ELR (cell line): ENCODE measurements around the gene CELSR2.
"Not testable (repeated sequence)": the region's sequence is repeated elsewhere in the genome, so short reads cannot be mapped to it uniquely, and the experiment has no call there.

Source experiments
- DNase-seq: peaks from one replicate; pipeline ENCODE4 v3.0.0-alpha.2; 2015; ENCODE audit warnings: low read depth

CELSR2 gene

DNA sequence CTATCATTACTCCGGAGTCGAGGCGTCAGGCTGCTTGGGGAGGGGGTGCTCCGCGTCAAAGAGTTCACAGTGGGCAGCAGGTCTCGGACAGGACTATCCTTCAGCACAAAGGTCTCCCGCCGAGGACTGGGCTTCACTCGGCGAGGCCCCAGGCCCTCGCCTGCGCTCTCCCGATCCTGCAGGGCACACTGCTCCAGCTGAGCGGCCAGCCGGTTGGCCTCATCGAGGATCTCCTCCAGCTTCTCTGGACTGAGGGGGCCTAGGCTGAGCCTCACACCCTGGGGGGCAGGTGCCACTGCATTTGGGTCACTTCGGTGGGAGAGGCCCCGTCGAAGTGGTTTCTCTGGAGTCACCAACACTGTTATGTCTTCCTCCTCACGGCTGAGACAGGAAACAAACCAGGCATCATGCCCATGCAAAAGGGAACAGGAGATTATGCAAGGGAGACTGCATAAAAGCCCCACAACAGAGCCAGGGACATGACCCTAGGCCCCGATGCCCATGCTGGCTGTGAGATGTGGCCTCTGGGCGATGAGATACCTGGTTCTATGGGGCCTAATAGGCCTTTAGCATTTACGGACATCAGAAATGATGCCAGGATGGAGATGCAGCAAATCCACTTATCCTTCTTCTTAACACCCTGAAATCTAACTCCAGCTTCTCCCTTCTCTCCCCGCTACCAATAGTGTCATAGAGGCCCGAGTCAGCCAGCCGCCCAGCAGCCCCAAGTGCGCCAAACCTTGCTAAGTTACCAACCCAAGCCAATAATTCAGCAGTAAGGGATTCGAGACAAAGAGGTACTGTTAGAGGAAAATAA is 32.5 kb downstream of the CELSR2 start:
- DNase-seq = peak; percentile 29

DNA sequence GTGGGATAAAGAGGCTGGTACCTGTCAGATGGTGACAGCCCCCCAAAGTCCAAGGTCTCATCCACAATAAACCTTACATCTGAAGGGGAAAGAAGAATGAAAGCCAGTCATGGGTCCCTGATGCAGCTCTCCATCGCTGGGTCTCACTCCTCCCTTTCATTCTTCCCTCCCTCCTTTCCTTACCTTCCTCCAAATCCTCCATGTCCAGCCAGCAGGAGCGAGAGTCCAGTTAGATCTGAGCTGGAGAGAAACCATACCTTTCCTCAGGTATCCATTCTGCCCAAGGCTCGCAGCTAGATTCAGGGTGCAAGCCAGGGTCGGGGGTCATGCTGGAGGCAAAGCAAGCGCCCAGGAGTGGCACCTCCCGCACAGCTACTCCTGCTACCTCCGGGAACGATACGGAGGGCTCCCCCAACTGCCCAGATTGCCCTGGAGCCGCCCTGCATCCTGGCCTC is 33.2 kb downstream of the CELSR2 start:
- DNase-seq = no peak

DNA sequence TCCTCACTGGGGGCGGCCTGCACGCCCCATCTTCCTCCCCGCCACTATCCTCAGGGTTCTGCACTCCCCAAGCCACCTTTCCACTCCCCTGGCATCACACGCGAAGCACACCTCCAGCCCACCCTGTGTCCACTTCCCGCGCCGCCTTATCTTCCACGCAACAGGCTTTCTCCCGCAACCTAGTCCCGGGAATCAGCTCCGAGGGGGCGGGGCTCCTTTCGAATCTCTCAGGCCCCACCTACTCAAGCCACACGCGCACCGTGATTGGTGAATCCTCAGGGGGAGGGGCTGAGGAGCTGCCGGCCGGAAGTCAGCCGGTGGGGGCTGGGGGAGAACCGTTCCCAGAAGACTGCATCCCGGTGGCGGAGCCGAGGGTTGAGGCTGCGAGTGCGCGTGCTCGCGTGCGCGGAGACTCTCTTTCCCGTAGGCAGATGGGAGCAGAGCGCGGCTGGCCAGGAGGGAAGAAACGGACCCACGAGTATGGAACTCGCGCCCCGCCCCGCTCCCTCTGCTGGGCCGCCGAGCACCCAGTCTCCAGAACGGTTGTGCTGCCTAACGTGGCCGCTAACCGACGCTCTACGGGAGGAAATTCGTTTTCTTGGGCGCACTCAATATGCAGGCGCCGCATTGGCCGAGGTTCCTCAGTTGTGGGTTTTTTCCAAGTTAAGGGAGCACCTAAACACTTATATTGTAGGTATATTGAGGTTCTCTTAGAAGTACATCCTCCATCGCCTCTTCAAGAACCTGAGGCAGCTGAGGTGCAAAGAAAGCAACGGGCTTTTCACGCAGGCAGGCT is 33.8 kb downstream of the CELSR2 start, which contains the start of gene PSRC1:
PSRC1 (minus strand) TSS at position 194 of the 796 bp plus-strand sequence.
- DNase-seq = peak; percentile 97

DNA sequence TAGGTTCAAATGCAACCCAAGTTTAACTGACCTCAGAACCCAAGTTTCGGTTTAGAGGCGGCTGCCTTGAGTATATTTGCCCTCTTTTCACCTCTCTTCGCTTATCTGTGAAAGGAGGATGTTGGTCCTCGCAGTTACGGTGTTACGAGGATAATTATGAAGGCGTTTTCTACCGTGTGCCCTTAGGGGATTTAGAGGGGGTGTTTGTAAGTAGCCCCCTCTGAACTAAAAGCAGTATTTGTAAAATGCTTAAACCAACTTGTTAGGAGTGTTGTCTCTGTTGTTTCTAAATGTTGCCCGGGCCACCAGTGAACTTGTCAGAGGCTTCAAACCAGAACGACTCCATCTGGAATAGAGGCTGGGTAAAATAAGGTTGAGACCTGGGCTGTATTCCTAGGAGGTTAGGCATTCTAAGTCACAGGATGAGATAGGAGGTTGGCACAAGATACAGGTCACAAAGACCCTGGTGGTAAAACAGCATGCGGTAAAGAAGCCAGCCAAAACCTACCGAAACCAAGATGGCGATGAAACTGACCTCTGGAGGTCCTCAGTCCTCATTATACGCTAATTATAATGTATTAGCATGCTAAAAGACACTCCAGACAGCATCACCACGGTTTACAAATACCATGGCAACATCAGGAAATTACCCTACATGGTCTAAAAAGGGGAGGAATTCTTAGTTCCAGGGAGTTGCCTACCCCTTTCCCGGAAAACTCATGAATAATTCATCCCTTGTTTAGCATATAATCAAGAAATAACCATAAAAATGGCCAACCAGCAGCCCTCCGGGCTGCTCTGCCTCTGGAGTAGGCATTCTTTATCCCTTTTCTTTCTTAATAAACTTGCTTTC is 34.6 kb downstream of the CELSR2 start:
- DNase-seq = no peak

DNA sequence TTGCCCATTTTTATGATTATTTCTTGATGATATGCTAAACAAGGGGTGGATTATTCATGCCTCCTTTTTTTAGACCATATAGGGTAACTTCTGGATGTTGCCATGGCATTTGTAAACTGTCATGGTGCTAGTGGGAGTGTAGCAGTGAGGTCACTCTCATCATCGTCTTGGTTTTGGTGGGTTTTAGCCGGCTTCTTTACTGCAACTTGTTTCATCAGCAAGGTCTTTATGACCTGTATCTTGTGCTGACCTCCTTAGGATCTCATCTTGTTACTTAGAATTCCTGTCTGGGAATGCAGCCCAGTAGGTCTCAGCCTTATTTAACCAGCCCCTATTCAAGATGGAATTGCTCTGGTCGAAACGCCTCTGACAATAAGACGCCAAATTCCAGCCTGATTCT is 37.4 kb downstream of the CELSR2 start:
- DNase-seq = not testable (repeated sequence)

DNA sequence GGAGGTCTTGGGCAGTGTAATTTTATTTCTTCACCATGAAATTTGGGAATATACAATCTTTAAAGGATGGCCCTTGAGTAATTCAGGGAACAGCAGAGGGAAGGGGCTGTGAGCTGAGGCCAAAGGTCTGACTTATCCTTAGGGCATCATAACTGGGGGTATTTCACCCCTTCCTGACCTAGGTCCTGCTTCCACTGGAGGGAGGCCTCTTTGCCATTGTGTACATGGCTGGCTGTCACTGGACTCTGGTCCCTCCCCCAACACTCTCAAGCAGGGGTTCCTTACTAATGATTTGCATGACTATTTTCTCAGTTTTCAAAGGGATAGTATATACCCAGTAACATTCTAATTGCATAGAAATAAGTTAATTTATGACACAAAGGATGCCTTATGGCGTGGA is 40.8 kb downstream of the CELSR2 start:
- DNase-seq = no peak

DNA sequence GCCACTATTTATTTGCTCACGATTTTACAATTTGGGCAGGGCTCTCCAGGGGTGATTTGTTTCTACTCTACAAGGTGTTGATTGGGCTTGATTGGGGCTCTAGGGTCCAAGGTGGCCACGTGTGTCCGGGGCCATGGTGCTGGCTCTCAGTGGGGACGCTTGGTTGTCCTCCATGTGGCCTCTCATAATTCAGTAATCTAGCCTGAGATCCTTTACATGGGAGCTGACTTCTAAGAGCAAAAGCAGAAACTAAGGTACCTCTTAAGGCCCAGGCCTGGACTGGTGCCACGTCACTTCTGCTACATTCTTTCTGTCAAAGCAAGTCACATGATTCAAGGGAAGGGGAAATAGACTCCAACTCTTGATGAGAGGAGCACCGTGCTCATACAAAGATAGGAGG is 41.7 kb downstream of the CELSR2 start:
- no peak for DNase-seq

DNA sequence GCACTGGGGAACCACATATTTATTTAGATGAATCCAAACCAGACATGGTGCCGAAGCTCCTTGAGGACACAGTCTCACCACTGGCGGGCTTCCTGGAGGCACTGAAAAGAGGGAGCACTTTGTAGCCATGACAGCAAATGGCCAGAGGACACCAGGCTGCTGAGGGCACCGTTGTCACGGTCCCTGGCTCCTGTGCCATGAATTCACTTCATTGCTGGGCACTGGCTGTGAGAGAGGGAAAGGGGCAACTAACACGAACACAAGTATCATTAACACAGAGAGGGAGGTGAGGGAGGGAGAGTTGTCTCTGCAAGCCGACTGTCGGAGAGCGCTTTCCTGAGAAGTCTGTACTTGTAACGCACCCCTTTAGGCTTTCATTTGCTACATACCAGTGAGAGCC is 43.0 kb downstream of the CELSR2 start:
- DNase-seq = no peak

DNA sequence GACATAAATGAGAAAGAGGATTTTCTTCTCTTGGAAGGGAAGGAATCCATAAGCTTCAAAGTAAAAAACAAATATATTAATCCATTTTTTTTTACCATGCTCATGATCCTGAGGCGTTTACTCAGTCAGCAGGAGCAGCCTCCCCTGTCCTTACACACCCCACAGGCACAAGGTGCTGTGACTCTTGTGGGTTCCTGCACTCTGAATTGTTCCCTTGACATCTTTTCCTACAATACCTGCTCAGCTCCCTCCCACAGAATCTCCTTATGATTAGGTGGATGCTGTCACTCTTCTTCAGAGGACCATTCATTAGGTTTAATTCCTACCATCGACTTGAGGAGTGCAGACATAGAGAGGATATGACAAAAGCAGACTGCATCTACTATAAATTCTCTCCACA is 43.7 kb downstream of the CELSR2 start:
- no peak for DNase-seq

DNA sequence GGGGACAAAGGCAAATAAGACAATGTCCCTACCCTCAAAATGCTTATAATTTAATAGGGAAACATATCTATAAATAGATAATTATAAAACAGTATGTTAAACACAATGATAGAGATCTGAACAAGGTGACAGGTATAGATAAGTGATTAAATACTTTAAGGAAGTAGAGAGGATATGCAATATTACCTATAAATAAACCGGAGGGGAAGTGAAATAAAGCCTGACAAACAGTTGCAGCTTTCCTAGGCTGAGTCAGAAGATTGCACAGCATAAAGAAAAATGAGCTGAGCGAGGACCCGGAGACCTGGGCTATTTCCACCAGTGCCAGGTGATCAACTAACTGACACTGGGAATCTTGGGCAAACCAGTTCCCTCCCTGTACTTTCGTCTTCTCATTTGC is 45.1 kb downstream of the CELSR2 start:
- no peak for DNase-seq

DNA sequence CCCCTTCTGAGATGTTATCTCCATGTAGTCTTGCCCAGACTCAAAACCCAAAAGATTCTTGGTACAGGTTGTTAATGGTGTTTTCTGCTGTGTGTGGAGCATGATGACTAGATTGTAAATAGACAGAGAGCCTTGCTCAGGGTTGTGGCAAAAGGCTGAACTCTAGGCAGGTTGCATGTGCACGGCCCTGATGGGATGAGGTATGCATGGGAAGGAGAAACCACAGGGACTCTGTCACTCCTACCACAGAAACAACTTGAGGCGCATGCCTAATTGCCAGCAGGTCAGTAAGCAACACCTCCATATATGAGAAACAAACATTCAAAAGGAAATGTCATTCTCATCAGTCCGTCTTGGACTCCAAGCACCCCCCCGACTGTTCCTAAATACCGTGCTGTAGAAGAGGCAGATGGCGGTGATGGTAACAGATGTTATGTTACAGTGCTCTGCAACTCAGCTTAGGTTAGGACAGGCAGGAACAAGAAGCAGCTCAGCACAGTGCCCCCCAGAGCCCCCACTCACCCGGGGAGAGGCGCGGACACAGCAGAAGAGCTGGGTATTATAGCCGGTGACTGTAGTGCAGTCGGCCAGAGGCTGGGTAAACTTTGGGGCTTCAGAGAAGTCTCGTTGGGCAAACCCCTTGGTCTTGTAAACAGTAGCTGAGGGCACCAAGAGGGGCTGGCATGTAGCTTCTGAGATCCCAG is 46.5 kb downstream of the CELSR2 start:
- DNase-seq = no peak

DNA sequence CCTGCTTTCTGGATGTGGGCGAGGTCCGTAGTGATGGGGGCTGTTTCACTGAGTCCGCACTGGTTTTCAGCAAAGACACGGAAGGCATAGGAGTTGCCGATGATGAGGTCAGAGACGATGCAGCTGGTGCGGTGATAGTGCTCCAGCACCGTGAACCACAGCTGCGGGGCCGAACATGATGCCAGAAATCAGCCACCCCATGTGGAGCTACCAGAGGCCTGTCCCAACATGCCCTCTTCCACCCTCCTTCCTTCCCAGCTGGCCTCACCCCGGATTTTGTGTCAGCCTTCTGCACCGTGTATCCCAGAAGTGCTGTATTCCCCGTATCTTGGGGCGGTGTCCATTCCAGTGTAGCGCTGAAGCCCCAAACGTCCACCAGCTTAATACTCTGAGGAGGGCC is 47.4 kb downstream of the CELSR2 start:
- no peak for DNase-seq

DNA sequence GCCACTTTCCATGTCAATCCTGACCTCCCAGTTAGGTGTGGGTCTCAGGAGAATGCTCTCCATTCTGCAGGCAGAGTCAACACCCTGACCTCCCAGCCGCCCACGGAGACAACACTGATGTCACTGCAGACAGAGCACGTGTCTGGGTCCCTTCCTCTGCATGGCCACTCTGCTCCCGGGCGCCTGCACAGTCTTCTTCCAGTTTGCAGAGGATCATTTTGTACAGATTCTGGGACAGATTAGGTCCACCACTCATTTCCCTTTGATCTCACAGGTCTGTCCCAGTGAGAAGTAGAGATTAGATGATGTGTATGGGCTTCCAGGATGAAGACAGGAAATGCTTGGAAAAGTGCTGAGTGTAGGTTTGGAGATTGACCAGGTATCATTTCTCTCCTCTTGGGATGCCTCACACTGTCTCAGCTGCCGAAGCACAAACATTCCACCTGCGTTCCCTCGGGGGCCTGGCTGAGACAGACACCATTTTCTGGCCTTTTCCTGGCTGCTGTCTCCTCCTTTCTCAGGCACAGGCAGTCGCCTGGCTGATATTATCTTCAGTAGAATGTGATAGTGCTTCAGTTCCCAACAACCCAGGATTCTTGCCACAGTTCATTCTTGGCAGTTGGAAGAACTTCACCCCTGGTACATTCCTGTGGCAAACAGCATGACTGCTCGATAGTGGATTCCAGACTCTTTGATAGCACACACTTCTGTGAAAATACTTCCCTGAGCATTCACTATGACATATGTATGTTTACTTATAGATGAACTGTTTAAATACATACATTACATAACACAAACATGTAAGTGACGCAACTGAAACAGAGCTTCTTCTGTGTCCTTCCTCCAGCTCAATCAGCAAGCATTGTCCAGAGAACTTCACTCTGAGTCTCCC is 49.6 kb downstream of the CELSR2 start:
- DNase-seq = peak; percentile 64

DNA sequence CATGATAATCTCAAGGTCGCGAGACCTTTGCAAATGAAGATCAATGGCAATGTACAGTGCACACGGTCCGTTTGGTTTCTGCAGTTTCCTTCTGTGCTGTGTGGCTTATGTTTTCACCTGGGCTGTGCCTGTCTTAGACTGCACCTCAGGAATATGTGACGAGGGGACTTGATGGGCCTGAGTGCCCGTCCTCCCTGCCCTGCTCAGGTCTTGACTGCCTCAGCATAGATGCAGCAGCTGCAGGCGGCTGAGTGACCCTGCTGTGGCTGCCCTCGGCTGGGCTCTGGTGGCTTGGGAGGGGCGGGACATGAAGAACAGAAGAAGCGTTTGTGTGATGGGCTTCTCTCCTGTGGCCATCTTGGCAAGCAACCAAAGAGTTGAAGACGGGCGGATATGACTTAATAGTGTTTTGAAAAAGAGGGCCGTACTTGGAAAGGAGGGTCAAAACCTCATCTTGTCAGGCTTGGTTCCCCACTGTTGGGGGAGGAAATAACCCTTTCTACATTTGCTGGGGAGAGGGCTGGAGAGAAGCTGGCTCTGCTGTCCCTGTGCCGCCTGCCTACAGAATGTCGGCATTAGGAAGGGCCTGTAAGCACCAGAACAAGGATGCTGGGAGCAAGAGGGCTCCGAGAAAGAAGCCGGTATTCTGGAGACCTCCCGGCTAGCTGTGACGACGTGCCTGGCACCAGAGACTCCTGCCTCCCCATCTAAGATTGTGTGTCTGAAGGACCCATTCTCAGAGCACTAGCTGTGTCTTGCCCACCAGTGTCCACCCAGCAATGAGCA is 50.4 kb downstream of the CELSR2 start:
- DNase-seq = peak; percentile 15

DNA sequence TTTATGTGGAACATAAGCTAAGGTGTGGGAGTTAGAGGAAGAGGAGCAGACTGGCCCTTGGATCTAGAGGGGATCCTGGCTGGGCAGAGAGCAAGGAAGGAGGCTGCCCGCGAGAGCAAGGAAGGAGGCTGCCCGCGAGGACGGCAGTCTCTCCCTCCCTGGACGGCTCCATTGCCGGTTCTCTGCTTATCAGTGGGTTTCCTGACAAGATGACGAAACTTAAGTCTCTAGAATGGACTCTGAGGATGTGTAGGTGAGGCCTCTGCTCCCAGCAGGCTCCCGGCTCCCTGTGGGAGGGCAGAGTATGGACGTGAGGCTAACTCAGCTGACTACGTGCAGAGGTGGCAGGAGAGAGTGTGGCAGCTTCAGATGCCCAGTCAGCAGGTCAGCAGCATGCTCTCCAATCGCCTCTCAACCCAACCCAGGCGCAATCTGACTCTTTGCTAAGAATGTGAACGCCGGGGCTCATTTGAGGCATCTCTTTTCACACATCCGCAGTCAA is 51.4 kb downstream of the CELSR2 start:
- DNase-seq = no peak

DNA sequence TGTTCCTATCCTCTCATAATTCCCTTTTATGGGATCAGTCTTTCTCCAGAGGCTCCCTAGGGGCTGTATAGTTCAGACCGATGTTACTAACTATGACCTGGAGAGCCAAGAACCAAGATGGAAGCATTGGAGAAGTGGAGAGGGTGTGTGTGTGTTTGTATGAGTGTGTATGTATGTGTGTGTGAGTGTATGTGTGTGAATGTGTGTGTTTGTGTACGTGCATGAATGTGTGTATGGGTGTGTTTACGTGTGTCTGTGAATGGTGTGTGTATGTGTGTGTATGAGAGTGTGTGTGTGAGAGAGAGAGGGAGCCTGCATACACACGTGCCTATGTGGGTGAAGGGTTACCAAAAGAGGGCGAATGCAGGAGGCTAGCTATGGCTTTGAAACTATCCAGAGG is 52.5 kb downstream of the CELSR2 start:
- DNase-seq = no peak

DNA sequence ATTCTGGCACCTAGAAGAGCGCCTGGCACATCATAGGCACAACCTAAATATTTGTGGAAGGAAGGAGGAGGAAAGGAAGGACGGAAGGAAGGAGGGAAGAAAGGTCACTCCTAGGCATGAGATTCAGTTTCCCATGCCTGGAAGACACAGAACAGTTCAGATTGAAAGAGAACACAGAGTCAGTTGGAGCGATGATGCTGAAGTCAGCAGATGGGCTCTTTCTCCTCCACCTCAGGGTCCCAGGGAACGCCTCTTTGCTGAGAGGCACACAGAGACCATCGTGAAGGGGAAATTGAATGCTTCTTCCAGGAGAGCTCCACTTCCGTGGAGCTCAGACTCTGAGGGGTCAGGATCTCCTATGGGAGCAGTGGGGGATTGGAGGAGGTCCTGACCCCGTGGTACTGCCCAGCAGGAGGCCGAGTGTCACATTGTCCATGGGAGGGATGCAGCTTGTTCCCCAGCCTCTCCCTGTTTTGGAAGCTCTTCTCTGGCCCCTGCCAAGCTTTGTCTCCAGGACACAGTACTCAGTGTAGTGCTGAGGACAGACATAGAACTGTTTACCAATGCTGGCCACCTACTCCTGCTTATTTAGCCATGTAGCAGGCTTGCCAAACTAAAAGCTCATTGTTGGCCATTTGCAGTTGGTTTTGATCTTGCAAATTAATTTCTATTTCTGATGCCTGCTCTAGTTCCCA is 55.0 kb downstream of the CELSR2 start:
- DNase-seq = no peak

DNA sequence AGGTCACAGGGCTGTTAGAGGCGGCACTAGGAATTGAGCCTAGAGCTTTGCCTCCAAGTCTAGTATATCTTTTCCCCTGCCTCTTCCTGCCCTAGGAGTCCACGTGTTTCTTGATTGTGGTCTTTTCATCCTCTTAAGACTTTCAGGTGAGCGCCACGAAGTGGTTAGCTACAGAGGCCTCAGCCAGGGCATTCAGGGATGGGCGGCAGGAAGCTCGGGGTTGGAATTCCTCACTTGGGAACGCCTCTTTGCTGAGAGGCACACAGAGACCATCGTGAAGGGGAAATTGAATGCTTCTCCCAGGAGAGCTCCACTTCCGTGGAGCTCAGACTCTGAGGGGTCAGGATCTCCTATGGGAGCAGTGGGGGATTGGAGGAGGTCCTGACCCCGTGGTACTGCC is 56.7 kb downstream of the CELSR2 start:
- not testable (repeated sequence) for DNase-seq

DNA sequence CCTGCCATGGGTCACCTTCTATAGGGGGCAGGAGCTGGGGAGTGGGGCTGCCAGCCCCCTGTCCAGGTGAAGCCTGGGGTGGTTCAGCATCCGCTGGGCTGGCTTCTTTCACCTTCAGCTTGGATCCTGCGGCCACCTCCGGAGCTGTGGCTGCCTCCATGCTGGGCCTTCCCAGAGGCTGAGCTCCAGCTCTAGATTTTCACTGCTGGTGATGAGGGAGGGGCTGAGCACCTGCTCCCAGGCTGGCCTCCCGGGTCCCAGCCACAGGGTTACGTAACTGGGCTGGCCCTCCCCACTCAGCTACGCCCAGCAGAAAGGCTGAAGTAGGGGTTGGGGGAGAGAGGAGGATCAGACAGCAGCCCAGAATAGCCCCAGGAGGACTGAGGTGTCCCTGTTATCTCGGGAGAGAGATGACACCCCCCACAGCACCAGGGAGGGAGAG is 57.5 kb downstream of the CELSR2 start, which contains the start of gene MYBPHL:
MYBPHL (minus strand) TSS at position 180 of the 442 bp plus-strand sequence; CDS start at position 160, 20 bp downstream.
- no peak for DNase-seq
